GM12801 (cell line): ENCODE data around the gene LYRM2.

Source experiments
- TF ChIP-seq, protein P1 (sequence below): IDR thresholded peaks from one replicate; pipeline ENCODE4 v1.5.1; 2011; ENCODE audit warnings: control low read depth; ENCODE audit not compliant: insufficient read length; ENCODE audit errors: extremely low read depth

Gene LYRM2

DNA sequence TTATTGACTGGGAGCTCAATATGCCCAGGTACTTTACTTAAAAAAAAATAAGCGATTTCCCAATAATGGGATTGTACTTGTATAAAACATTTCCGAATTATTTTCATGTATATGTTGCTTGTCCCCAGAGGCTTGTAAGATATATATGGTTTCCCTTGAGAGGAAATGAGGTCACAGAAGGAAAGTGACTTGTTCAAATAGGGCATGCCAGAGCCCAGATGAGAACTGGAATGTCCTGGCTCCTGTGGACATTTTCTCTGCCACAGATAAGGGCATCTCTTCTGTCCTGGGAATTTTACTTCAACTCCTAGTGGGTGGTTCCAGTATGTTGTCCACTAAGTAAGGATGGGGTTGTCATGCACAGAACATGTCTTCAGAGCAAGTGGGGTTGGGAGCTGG, 63.0 kb downstream of the LYRM2 start:
- TF ChIP-seq, protein P1, sequence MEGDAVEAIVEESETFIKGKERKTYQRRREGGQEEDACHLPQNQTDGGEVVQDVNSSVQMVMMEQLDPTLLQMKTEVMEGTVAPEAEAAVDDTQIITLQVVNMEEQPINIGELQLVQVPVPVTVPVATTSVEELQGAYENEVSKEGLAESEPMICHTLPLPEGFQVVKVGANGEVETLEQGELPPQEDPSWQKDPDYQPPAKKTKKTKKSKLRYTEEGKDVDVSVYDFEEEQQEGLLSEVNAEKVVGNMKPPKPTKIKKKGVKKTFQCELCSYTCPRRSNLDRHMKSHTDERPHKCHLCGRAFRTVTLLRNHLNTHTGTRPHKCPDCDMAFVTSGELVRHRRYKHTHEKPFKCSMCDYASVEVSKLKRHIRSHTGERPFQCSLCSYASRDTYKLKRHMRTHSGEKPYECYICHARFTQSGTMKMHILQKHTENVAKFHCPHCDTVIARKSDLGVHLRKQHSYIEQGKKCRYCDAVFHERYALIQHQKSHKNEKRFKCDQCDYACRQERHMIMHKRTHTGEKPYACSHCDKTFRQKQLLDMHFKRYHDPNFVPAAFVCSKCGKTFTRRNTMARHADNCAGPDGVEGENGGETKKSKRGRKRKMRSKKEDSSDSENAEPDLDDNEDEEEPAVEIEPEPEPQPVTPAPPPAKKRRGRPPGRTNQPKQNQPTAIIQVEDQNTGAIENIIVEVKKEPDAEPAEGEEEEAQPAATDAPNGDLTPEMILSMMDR = no peak

- TF ChIP-seq, protein P1 = no peak
Measured at GRCh38 chr6:89574910-89575561, 63.5 kb downstream of the LYRM2 start.

DNA sequence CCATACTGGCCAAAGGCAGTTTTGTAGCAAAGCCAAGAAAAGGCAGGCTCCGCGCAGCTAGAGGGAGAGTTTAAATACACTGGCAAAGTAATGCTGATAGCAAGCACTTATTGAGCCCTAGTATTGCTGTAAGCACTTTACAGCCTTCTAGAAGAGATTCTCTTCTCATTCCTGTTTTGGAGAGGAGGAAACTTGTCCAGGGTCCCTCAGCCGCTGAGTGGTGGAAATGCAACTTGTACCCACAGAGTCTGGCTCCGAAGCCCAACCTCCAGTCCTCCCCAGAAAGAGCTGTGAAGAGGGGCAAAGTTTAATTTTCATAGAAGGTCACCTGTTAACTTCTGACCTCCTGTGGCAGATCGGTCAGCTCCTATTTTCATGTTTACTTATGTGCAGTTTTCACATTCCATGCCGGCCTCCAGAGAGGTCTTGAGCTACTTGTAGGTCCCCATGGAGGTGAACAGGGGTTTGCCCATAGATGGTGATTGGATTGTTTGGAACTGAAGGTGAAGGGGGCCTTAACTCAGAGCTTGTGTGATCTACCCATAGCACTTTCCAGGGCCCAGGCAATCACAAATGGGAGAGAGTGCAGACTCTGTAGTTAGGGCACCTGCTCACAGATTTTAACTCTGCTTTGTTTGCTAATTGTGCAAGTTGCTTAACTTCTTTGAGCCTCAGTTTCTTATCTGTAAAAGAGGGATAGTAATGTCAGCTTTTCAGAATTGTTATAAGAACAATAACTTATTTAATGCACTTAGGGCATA, 70.7 kb downstream of the LYRM2 start:
- TF ChIP-seq, protein P1 = no peak

DNA sequence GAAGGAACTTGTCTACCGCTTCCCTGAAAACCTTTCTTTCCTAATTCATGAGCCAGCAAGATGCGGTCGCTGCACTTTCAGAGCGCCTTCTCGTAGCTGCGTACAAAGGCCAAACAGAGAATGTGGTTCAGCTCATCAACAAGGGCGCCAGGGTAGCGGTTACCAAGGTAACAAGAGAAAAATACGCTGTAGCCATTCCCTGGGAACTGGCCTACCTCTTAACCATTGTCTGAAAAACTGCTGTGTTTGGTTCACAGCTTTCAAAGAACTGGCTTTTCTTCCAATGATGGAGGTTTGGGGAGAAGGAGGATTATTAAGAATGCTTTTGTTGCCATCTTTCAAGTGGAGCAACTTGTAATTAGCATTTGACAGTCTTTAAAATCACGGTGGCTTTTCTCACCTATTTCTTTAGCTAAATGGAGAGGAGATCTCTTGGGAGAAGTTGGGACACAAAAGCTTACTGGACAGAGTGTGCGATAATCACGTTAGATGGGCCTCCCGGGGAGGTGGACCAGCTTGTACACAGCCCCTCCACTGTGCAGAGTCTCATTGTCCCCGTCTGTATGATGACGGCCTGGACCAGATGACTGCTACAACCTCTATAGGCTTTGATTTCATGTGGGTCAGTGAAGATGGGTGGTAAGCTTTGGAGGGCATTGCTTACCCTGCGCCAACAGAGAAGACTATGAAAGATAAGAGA, 71.5 kb downstream of the LYRM2 start:
- TF ChIP-seq, protein P1 = no peak

GRCh38 chr6:89566008-89566800, 72.3 kb downstream of the LYRM2 start:
- TF ChIP-seq, protein P1 = no peak

GRCh38 chr6:89564752-89565427, 73.7 kb downstream of the LYRM2 start:
- TF ChIP-seq, protein P1 = no peak
